SK-N-MC (cell line): ENCODE measurements around the gene S100A4.

Experiments used
- EZH2 ChIP-seq: fragments of 200-600 bp; sonication (generic); IDR thresholded peaks from one replicate; pipeline ENCODE4 v1.6.1; 2017; ENCODE audit warnings: antibody characterized with exemption
- FOXP2 ChIP-seq: optimal IDR thresholded peaks from 2 replicates; pipeline ENCODE3; 2011; ENCODE audit warnings: mild to moderate bottlenecking, moderate library complexity; ENCODE audit not compliant: insufficient read depth; ENCODE audit errors: extremely low read length, control extremely low read depth
- POLR2AphosphoS5 ChIP-seq: IDR thresholded peaks from 2 replicates; pipeline ENCODE4 v1.6.1; 2012; ENCODE audit warnings: mild to moderate bottlenecking, low read depth, low read length, borderline replicate concordance

DNA sequence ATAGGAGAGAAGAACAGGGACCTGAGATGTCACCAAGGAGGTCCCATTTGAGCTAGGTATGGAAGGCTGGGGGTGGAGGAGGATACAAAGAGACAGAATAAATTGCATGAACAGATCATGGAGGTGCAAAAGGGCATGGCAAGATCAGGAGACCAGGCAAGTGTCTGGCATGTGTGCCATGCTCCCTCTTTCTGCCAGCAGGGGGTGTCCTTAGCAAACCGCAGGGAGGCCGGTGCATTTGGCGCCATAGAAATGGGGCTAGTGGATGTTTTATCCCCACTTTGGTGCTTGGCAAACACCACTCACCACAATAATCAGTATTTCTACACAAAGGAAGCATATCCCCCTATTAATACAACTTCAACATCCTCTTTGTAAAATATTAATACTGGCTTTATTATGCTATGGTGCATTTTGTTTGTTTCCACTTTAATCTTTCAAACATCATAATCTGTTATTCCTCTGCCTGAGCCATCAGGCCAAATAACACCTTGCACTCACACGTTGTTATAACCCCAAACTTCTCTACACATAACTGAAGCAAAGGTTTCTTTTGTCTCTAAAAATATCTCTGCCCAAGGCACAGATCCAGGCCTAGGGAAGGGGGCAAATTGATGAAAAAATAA lies 35.8 kb downstream of the S100A4 start:
- no peak for TF ChIP-seq EZH2
- TF ChIP-seq POLR2AphosphoS5 = no peak
- no peak for TF ChIP-seq FOXP2
